GM18909 (cell line): ENCODE results near the gene NIF3L1.
A peak's percentile ranks its signal among the peaks of the same experiment; 100 is the strongest.

Source experiments
- ATAC-seq: cut with Tn5 transposase; IDR thresholded peaks from one replicate; pipeline ENCODE4 v1.9.1; 2021; ENCODE audit warnings: mild to moderate bottlenecking; ENCODE audit not compliant: unreplicated experiment, poor library complexity

Gene NIF3L1

GRCh38 chr2:200888704-200889625 is at the start of gene NIF3L1, which contains the start of gene PPIL3:
Gene NIF3L1 (plus strand): TSS chr2:200889371. CDS start chr2:200891944, 2,573 bp downstream.
Gene PPIL3 (minus strand): TSS chr2:200889077. CDS start chr2:200887615, 1,462 bp downstream.
- ATAC-seq = peak; percentile 92

GRCh38 chr2:200839513-200839912 is 49.7 kb upstream of the NIF3L1 start:
- no peak for ATAC-seq

DNA sequence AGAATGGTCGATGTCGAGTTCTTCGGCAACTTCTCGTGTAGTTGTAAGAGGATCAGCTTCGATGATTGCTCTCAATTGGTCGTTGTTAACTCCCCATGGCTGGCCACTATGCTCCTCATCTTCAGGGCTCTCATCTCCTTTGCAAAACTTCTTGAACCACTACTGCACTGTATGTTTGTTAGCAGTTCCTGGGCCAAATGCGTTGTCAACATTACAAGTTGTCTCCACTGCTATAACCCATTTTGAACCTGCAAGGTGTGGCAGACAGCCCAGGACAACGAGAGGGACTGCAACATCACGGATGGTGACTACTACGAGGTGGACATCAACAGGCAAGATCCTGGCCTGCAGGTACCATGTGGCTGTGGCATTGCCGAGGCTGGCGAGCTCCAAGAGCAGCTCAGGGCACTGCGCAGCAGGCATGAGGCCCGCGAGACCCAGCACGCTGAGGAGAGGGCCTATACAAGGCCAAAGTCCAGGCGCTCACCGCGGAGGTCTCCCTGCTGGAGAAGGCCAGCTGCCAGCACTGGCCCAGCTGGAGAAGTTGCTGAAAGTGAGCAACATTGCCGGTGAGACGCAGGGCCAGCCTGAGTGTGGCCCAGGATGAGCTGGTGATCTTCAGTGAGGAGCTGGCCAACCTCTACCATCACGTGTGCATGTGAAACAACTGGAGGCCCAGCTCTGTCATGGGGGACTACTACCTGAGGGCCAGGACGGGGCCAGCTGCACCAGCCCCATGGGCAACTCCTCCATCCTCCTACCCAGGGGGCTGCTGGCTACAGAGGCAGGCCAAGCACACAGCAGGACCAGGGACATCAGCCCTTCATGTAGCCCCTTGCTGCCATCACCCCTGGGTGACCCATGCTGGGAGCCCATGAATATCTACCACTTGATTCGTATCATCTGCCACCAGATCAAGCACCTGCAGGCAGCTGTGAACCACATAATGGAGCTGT is 44.9 kb upstream of the NIF3L1 start:
- ATAC-seq = no peak

DNA sequence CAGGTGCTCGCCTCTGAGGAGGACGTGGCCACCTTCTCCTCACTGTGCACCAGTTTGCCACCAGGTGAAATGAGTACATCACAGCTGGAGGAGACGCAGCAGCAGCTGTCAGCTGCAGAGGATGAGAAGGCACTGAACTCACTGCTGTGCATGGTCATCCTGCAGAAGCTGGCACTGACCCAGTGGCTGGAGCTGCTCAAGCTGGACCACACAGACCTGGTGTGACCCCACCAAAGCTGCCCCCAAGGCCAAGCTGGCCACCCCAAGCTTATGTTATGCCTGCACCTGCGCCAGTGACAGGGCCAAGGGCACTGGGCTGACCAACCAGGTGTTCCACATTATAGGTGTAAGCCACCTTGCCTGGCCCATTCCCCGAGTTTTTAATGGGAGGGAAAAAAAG is 44.0 kb upstream of the NIF3L1 start:
- no peak for ATAC-seq

DNA sequence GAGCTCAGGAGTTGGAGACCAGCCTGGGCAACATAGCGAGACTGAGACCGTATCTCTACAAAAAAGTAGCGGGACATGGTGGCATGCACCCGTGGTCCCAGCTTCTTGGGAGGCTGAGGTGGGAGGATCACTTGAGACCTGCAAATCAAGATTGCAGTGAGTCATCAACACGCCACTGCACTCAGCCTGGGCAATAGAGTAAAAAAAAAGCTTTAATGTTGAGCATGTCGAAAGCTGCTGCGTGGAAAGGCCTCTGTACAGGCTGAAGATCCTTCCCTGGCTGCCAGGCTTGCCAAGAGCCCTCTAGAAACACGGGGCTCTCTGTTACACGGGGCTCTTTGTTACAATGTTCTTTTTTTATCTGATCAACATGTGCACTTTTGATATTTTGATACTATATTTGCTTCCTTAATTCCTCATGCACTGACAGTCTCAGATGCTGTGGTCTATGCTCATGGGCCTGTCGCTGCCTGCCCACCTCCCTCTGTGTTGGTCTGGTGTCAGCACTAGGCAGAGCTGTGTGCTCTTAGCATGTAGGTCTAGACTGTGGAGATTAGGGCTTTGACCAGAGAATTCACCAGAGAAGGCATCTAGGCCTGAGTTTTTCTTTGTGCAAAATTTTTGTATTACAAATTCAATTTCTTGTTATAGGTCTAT is 43.4 kb upstream of the NIF3L1 start:
- no peak for ATAC-seq

GRCh38 chr2:200847269-200847668 is 41.9 kb upstream of the NIF3L1 start:
- ATAC-seq = no peak

DNA sequence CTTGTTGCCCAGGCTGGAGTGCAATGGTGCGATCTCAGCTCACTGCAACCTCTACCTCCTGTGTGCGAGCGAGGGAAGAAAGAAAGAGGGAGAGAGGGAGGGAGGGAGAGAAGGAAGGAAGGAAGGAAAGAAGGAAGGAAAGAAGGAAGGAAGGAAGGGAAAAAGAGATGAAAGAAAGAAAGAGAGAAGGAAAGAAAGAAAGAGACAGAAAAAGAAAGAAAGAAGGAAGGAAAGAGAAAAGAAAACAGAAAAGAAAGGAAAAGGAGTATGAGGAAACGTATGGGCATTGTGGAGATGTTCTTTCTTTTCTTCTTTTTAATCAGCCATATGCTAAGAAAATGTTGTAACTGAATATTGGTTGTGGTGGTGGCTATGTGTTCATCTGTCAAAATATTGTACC is 41.2 kb upstream of the NIF3L1 start:
- ATAC-seq = no peak

GRCh38 chr2:200850512-200851256 is 38.5 kb upstream of the NIF3L1 start:
- no peak for ATAC-seq

GRCh38 chr2:200851398-200852248 is 37.5 kb upstream of the NIF3L1 start:
- no peak for ATAC-seq

- no peak for ATAC-seq
These were observed 36.6 kb upstream of the NIF3L1 start for GRCh38 chr2:200852605-200853004.

DNA sequence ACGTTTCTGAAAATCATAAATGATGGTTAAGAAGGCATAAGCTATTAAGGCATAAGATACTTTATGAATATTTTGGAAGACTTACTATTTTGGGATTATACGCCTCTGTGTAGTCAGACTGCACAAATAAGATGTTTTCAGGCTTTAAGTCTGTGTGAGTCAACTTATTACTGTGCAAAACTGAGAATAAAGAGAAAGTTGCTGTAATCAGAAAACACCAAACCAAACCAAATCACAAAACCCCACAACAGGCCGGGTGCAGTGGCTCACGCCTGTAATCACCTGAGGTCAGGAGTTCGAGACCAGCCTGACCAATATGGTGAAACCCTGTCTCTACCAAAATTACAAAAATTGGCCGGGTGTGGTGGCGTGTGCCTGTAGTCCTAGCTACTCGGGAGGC is 32.4 kb upstream of the NIF3L1 start:
- ATAC-seq = no peak

- no peak for ATAC-seq
These were observed 28.9 kb upstream of the NIF3L1 start for GRCh38 chr2:200860092-200860795.

GRCh38 chr2:200861617-200862155 is 27.5 kb upstream of the NIF3L1 start:
- no peak for ATAC-seq

GRCh38 chr2:200862532-200863000 is 26.6 kb upstream of the NIF3L1 start:
- ATAC-seq = no peak

GRCh38 chr2:200863782-200864175 is 25.4 kb upstream of the NIF3L1 start:
- ATAC-seq = peak; percentile 13

DNA sequence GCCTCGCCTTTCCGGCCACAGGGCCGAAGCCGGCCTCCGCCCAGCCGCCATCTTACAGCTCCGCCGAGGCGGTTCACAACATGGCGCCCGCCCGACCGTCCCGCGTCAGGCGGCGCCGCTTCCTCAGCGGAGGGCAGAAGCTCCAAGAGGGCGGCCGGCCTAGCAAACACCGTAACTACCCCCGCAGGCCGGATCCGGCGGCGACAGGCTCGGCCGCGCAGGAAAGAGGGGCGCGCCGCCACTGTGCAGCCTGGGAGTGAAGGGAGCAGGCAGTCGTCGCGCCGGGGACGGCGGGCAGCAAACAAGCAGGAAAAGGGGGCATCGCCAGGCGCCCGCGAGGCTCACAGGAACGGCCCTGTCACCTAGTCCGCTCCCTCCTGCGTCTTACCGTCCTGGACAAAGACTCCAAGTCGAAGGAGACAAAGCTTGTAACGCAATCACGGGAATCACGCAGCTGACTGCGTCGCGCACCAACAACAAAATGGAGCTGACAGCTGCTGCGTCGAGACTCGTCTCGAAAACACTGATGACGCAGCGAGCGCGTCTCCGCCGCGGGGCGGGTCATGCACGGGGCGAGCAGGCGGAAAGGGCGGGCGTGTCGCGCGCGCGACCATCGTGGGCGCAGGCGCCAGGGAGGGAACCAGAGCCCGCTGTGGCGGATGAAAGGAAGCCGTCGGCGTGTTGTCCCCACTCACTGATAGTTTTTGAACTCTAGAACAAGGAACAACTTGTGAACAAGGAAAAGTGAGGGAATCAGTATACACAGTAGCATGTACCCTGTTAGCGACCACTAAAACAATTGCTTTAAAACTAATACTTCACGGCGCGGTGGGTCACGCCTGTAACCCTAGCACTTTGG is 24.8 kb upstream of the NIF3L1 start, which contains the start of gene CLK1:
CLK1 (minus strand) TSS at position 483 of the 859 bp plus-strand sequence. CDS start 2,796 bp downstream, outside the sequence.
- ATAC-seq = peak; percentile 88

DNA sequence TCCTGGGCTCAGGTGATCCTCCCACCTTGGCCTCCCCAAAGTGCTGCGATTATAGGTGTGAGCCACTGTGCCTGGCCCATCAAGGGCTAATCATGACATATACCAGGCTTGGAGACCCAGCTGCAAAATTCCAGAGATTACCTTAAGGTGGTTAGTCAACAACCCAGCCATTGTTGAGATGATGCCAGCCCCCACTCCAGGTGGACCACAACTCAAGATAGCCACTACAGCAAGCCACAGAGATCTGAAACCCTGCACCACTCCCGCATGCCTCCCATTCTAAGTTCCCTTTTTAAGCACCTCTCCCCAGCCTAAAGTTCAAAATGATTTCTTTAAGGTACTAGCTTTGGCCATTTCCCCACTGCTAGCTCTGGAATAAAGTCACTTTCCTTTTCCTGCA is 20.2 kb upstream of the NIF3L1 start:
- no peak for ATAC-seq
